Psoas muscle (tissue), 8 donors: ENCODE data around the gene ADORA2B. TPM values are rescaled to one million over a fixed set of nuclear protein-coding genes. Genes with fewer than 3 reads are reported as not detected.

Source experiments
- ATAC-seq, 4 donors: fragments of 200-7000 bp; cut with Tn5 transposase; one replicate each; pipeline ENCODE4 v1.9.1; 2020; ENCODE audit warnings: moderate library complexity in 3 of 4, mild to moderate bottlenecking in 2 of 4
- DNase-seq, 2 donors: peaks; one replicate each; pipeline ENCODE4 v3.0.0-alpha.2; 2020
- H3K27ac ChIP-seq: fragments of 200-600 bp; one replicate; pipeline ENCODE4 v1.8.0; 2022
- H3K27me3 ChIP-seq, 3 donors: fragments of 200-600 bp in 1 of 3; one replicate each; pipeline versions ENCODE4 v1.6.1 to v1.8.0; 2013 to 2022; ENCODE audit warnings: low read length in 2 of 3, mild to moderate bottlenecking in 2 of 3, moderate library complexity in 1 of 3; ENCODE audit not compliant: insufficient read depth in 3 of 3
- H3K36me3 ChIP-seq, 2 donors: fragments of 200-600 bp in 1 of 2; one replicate each; pipeline versions ENCODE4 v1.6.1 to v1.8.0; 2013 to 2022; ENCODE audit warnings: low read depth in 1 of 2, mild to moderate bottlenecking in 1 of 2, moderate library complexity in 1 of 2; ENCODE audit not compliant: insufficient read depth in 1 of 2
- H3K4me1 ChIP-seq: fragments of 200-600 bp; one replicate; pipeline ENCODE4 v1.8.0; 2022
- H3K4me3 ChIP-seq: fragments of 200-600 bp; one replicate; pipeline ENCODE4 v1.8.0; 2022; ENCODE audit warnings: mild to moderate bottlenecking
- H3K9me3 ChIP-seq: fragments of 200-600 bp; one replicate; pipeline ENCODE4 v1.8.0; 2022
- CTCF ChIP-seq: fragments of 200-600 bp; IDR thresholded peaks from one replicate; pipeline ENCODE4 v1.8.0; 2022; ENCODE audit warnings: antibody characterized with exemption
- WGBS, 3 donors: extraction: QIAGEN DNeasy Blood & Tissue Kit; methylation state at CpG; one replicate each; pipeline versions ENCODE4 v1.1.6 to v1.1.7; 2013; 5-methylcytosine and 5-hydroxymethylcytosine counted together
- intact Hi-C, 2 donors: fragments of 100-400 bp; cut with DNase I; formaldehyde crosslinking; loops; one replicate each; pipeline versions ENCODE4 v1.11.0 to v1.14.2; 2022
- polyA plus RNA-seq, 3 donors: library from polyadenylated mRNA; stranded (reverse); fragments of 200-250 nt; gene quantifications; one replicate each; pipeline ENCODE4 v1.2.3, GENCODE V29; 2013
- total RNA-seq, 4 donors: library from RNA; stranded (reverse); fragmentation: NEBNext Ultra II Directional in 2 of 4; extraction: Animal tissue kit (Norgen Biotek cat#: 25700) in 2 of 4; gene quantifications; one replicate each; pipeline versions ENCODE4 v1.2.1 to v1.2.4, GENCODE V29; 2021 to 2023
- donor health status: healthy with polysubstance abuse.
- donor health status: DM: no; HTN: no; CAD: no; lungs with moderate emphysema.
- donor health status: Bipolar disorder and iron deficiency.
- donor health status: healthy.
- donor health status: DM: yes; HTN: yes; CAD: no.
- donor health status: DM: no; HTN: no; CAD: no.
- donor health status: DM: no; HTN: no; CAD: no.
- donor health status: DM: yes; HTN: yes; CAD: no.

The ADORA2B gene
- total and polyA plus RNA-seq, 7 donors, result 0.07 to 0.36 (median 0.20) TPM

- H3K27ac ChIP-seq, result no peak overlapping the region
- WGBS, 3 donors, result 31 to 32% (median 32%) methylated on average over 20 of the region's 20 CpGs
- H3K9me3 ChIP-seq, result peaks cover 4% of the 10 kb centered on the region
- no peaks in the 10 kb centered on the region for H3K4me1 ChIP-seq
- H3K4me3 ChIP-seq, result peak overlapping the region; percentile 25
- no peak for TF ChIP-seq CTCF
- peaks cover 0 to 16% (median 4%) of the 10 kb centered on the region in 3 donors for H3K27me3 ChIP-seq
- intact Hi-C loops, result no loop called here
- ATAC-seq (no peak), DNase-seq (no peak)
- H3K36me3 ChIP-seq, result no peaks in the 10 kb centered on the region
Measured at GRCh38 chr17:15917021-15917437, 27.9 kb upstream of the ADORA2B start.

- intact Hi-C loops, result no loop called here
- H3K4me1 ChIP-seq, result no peaks in the 10 kb centered on the region
- no peak for ATAC-seq
- H3K4me3 ChIP-seq, result peak overlapping the region; percentile 25
- DNase-seq, result no peak
- peaks cover 0 to 16% (median 4%) of the 10 kb centered on the region in 3 donors for H3K27me3 ChIP-seq
- no peak overlapping the region for H3K27ac ChIP-seq
- no peaks in the 10 kb centered on the region for H3K36me3 ChIP-seq
- no peak for TF ChIP-seq CTCF
- WGBS, 3 donors, result 7 to 11% (median 9%) methylated on average over 37 to 44 of the region's 44 CpGs
- H3K9me3 ChIP-seq, result peaks cover 7% of the 10 kb centered on the region
Measured at GRCh38 chr17:15917438-15918027, 27.4 kb upstream of the ADORA2B start.

GRCh38 chr17:15918261-15918660 is 26.7 kb upstream of the ADORA2B start:
- no peak overlapping the region for H3K27ac ChIP-seq
- DNase-seq (no peak), ATAC-seq (no peak)
- intact Hi-C loops, result no loop called here
- no peak for TF ChIP-seq CTCF
- no peaks in the 10 kb centered on the region for H3K36me3 ChIP-seq
- peaks cover 7% of the 10 kb centered on the region for H3K9me3 ChIP-seq
- no peak overlapping the region for H3K4me3 ChIP-seq
- H3K4me1 ChIP-seq, result no peaks in the 10 kb centered on the region
- H3K27me3 ChIP-seq, result peaks cover 0 to 16% (median 4%) of the 10 kb centered on the region in 3 donors
- 89 to 94% (median 94%) methylated on average over 11 of the region's 11 CpGs for WGBS, 3 donors

GRCh38 chr17:15918661-15919259 is 26.2 kb upstream of the ADORA2B start:
- Histone ChIP-seq H3K27ac (no peak overlapping the region), H3K27me3 (peaks cover 0 to 16% (median 4%) of the 10 kb centered on the region in 3 donors), H3K4me1 (no peaks in the 10 kb centered on the region), H3K9me3 (peaks cover 7% of the 10 kb centered on the region), H3K36me3 (no peaks in the 10 kb centered on the region), H3K4me3 (no peak overlapping the region)
- WGBS, 3 donors, result 77 to 82% (median 81%) methylated on average over 9 of the region's 9 CpGs
- DNase-seq (no peak), ATAC-seq (no peak)
- TF ChIP-seq CTCF, result no peak
- intact Hi-C loops, result no loop called here
